Hippocampal formation (tissue), 2 donors: ENCODE results near the gene SEC23B.
A peak's percentile ranks its signal among the peaks of the same experiment; 100 is the strongest.

Experiments used
- DNase-seq, 2 donors: peaks; one replicate each; lab custom pipeline; 2025; lab: John Stamatoyannopoulos, UW

The SEC23B gene

DNA sequence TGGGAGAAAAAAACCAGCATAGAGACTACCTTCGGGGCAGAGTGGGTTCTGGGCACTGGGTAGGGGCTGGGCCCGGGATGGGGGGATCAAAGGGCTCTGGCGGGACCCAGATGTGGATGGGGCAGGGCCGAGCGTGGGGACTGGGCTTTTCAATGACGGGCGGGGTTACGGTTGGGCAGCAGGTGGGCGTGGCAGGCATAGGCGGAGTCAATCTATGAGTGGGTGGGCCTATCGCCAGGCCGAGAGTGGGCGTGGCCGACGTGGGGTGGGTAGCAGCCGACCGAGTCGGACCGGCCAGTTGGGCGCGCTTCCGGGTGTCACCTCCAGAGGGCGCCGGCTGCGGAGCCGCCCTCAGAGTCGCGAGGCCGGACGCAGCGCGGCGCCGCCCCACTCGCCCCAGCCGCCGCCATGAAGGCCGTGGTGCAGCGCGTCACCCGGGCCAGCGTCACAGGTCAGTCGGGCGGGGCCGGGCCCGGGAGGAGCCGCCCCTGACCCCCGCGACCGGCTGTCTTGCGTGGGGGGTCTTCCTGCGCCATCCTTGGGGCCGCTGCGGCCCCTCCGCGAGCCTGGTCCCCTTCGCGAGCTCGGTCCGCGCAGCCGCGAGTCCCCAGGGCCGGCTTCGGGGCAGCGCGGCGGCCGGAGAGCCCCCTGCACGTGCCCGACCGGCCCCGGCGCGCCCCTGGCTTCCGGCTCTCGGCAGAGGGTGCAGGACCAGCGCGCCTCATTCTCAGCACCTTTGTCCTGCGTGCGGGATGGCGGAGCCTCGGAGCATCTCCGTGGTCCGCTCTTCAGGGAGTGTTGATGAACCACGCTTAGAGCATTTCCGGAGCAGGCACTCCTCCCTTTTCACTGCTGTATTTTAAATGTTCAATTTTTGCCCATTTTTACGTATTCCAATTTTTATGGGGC lies 80.2 kb downstream of the SEC23B start, which contains the start of gene DTD1:
TSS of gene DTD1 (plus strand) at position 390 of the 909 bp plus-strand sequence. CDS start at position 409, 19 bp downstream.
- DNase-seq: peak; percentile 80 to 92

DNA sequence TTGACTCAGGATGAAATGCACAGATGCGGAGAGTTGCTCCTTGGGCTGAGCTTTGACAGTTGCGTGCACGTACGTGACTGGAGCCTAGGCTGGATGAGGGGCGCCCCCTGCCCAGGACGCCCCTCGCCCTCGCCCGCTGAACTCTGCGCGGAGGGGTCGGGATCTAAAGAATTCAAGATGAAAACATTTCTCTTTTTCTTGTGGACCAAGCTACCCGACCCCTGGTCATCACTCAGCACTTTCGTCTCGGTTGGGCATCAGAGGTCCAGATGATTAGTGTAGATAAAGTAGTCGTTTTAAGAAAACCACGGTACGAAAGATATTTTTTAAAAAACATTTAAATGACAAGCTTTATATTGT lies 80.8 kb downstream of the SEC23B start:
- DNase-seq: peak in 1 of 2 donors; percentile 9

DNA sequence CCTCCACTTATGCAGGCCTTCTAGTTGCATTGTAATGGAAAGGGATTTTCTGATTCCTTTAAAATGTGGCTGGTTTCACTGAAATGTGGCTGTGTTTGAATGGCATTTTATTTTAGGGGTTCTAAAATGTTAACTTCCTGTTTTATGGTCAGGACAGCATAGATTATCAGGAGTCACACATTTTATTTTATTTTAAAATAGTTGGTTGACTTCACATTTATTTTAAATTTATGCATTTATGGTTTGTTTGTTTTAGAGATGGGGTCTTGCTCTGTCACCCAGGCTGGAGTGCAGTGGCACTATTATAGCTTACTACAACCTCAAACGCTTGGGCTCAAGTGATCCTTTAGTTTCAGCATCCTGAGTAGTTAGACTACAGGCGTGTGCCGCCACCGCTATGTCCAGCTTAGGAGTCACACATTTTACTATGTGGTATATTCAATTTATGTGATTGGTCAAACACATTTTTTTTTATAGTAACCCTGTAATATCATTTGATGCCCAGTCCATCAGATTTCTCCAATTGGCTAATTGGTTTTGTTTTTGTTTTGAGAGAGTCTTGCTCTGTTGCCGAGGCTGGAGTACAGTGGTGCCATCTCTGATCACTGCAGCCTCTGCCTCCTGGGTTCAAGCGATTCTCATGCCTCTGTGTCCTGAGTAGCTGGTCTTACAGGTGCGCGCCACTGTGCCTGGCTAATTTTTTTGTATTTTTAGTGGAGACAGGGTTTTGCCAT lies 82.4 kb downstream of the SEC23B start:
- no peak for DNase-seq

DNA sequence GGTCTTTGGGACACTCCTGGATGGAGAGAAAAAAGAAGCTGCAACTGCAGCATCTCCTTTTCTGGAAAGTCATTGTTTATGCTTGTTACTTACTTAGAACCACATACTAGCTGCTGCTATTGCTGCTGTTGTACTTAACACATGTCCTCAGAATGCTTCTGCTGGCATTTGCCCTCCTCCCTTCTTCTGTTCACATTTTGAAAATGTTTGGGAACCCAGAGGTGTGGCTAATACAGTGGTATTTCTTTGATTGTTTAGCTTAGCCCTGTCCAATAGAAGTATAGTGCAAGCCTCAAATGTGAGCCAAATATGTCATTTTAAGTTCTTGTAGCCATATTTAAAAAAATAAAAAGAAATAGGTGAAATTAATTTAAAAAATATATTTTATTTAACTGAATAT lies 88.5 kb downstream of the SEC23B start:
- DNase-seq: no peak

DNA sequence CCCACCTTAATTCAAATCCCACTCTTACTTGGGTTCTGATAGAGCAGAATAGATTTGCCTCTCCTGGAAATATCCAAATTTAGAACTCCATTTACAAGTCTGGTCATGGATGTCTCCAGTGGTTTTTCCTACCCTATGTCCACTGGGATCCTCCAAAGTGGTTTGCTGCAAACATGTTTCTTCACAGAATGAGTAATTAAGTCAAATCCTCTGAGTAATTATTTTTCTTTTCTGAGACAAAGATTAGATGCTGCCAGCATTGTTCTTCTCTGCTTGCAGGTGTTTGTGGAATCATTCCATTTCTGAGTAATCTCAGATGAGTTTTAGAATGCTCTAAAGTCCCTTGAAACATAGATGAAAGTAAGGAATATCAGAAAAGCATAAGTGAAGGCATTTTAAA lies 102.0 kb downstream of the SEC23B start:
- DNase-seq: no peak
